Measurements from ENCODE around the gene OR52E6.

Gene OR52E6

DNA sequence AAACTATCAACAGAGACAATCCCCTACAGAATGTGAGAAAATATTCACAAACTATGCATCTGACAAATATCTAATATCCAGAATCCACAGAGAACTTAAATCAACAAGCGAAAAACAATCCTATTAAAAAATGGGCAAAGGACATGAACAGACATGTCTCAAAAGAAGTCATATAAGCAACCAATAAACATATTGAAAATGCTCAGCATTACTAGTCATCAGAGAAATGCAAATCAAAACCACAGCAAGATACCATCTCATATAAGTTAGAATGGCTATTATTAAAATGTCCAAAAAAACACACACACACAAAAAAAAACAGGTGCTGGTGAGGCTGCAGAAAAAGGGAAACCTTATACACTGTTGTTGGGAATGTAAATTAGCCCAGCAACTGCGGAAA, 24.1 kb upstream of the OR52E6 start:
- TF ChIP-seq, protein P1, sequence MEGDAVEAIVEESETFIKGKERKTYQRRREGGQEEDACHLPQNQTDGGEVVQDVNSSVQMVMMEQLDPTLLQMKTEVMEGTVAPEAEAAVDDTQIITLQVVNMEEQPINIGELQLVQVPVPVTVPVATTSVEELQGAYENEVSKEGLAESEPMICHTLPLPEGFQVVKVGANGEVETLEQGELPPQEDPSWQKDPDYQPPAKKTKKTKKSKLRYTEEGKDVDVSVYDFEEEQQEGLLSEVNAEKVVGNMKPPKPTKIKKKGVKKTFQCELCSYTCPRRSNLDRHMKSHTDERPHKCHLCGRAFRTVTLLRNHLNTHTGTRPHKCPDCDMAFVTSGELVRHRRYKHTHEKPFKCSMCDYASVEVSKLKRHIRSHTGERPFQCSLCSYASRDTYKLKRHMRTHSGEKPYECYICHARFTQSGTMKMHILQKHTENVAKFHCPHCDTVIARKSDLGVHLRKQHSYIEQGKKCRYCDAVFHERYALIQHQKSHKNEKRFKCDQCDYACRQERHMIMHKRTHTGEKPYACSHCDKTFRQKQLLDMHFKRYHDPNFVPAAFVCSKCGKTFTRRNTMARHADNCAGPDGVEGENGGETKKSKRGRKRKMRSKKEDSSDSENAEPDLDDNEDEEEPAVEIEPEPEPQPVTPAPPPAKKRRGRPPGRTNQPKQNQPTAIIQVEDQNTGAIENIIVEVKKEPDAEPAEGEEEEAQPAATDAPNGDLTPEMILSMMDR (conservative IDR thresholded peaks at IDR 0.05; ENCODE audit: low read length): no peak
- DNase-seq (ENCODE audit: low read depth): no peak
- H3K4me3 ChIP-seq (ENCODE audit: low read length): no peak overlapping the region

DNA sequence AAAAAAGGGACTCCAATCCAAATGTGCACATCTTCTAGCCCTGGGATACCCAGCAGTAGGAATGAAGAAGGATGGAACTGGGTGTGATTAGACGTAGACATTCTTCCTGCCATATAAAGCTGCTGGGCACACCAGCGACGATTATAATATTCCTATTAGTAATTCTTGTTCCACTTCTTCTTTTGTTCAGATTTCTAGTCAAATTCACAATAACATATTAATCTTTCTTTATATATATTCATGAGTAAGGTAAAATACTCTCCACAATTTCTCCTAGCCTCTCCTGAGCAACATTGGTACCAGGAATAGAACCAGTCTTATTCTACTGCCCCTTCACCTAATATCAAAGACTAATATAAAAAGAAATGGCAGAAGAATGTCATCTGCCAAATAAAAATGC, 15.9 kb upstream of the OR52E6 start, which contains the start of gene OR52E8:
Gene OR52E8 (minus strand): TSS at position 101 of the 400 bp plus-strand sequence. CDS start 0 bp downstream, at position 101.
- no peak within 1 kb of the TSS for H3K4me3 ChIP-seq (ENCODE audit: low read length)
- DNase-seq (ENCODE audit: low read depth): no peak
- TF ChIP-seq, protein P1 (conservative IDR thresholded peaks at IDR 0.05; ENCODE audit: low read length): no peak

DNA sequence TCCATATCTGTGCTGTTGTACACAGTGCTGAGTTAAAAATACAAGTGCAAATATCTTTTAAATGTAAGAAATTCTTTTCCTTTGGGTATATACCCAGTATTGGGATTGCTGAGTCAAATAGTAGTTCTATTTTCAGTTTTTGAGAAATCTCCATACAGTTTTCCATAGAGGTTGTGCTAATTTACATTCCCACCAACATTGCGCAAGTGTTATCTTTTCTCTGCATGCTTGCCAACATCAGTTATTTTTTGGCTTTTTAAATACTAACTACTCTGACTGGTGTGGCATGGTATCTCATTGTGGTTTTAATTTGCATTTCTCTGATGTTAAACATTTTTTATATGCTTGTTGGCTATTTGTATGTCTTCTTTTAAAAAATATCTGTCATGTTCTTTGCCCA, 9.3 kb upstream of the OR52E6 start:
- no peak overlapping the region for H3K4me3 ChIP-seq (ENCODE audit: low read length)
- no peak for DNase-seq (ENCODE audit: low read depth)
- TF ChIP-seq, protein P1 (conservative IDR thresholded peaks at IDR 0.05; ENCODE audit: low read length): no peak

DNA sequence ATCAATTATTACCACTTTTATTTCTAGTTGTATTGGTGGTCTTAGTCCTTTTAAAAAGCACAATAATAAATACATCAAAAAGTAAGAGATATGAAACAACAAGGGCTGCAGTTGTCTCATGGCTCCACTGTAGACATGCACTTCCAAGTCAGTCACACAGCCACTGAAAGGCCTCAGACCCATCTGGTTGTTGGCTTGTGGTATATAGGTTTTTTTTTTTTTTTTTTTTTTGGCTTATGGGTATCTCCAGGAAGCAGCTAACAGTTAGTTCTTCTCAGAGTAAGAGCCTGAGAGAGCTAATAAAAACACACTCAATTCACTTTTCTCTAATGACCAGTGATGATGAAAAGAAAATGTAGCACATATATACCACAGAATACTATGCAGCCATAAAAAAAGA, 6.0 kb upstream of the OR52E6 start:
- DNase-seq (ENCODE audit: low read depth): no peak
- TF ChIP-seq, protein P1 (conservative IDR thresholded peaks at IDR 0.05; ENCODE audit: low read length): no peak
- H3K4me3 ChIP-seq (ENCODE audit: low read length): no peak overlapping the region

DNA sequence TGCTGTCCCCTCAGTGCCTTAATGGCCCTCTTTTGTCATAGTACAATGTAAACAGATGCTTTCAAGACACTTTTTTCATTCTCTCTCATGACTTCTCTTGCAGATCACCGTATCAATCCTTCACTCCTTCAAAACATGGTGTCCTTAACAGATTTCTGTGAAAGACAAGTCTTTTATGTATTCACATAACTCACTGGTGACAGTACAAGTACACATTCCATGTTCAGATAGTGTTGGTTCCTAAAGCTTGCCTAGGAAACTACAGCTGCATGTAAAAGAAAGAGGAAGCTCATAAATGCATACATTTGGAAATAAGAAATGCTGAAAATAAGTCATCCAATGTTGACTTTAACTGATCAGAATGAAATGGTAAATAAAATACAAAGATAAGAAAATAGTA, 5.0 kb upstream of the OR52E6 start:
- no peak for DNase-seq (ENCODE audit: low read depth)
- TF ChIP-seq, protein P1 (conservative IDR thresholded peaks at IDR 0.05; ENCODE audit: low read length): no peak

DNA sequence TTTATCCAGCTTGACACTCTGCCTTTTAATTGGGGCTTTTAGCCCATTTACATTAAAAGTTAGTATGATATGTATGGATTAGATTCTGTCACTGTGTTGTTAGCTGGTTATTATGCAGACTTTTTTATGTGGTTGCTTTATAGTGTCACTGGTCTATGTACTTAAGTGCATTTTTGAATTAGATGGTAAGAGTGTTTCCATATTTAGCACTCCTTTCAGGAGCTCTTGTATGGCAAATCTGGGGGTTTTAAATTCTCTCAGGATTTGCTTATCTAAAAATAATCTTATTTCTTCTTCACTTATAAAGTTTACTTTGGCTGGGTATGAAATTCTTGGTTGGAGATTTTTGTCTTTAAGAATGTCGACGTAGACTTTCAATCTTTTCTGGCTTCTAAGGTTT, 4.0 kb downstream of the OR52E6 start:
- TF ChIP-seq, protein P1 (conservative IDR thresholded peaks at IDR 0.05; ENCODE audit: low read length): no peak
- H3K4me3 ChIP-seq (ENCODE audit: low read length): no peak overlapping the region
- DNase-seq (ENCODE audit: low read depth): no peak

More for the DNA sequence above, 5.0 kb upstream of the OR52E6 start:
- H3K4me3 ChIP-seq (ENCODE audit: low read length): no peak overlapping the region

DNA sequence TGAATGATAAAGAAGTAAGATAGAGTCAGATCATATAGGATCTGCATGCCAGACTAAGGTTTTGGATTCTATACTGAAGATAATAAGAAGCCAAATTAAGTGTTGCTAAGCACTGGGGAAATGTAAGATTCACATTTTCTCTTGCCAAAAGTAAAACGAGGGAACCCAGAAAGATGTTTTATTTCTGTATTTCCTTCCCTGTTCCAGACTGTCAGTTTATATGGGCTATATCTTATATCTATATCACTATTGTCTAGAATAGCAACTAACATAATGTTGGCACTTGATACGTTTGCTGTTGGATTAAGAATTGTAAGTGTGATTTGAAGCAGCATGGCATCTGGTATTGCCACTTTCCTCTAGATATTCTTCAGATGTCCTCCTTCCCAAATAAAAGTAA, 8.3 kb downstream of the OR52E6 start:
- H3K4me3 ChIP-seq (ENCODE audit: low read length): no peak overlapping the region
- DNase-seq (ENCODE audit: low read depth): no peak
- TF ChIP-seq, protein P1 (conservative IDR thresholded peaks at IDR 0.05; ENCODE audit: low read length): no peak
